Uterus (tissue), 2 donors: ENCODE results near the gene FLYWCH1.

Experiments
- POLR2A ChIP-seq, 2 donors: fragments of 450-650 bp; IDR thresholded peaks; one replicate each; pipeline ENCODE4 v1.6.1; 2016; ENCODE audit warnings: antibody characterized with exemption in 2 of 2, mild to moderate bottlenecking in 1 of 2, moderate library complexity in 1 of 2
- TF ChIP-seq, protein P1 (sequence below), 4 experiments: fragments of 200-600 bp in 2 of 4; fragments of 450-650 bp in 2 of 4; sonication (generic) in 2 of 4; IDR thresholded peaks; one replicate each; pipeline ENCODE4 v1.5.1; 2016 to 2019; ENCODE audit warnings: antibody characterized with exemption in 4 of 4, mild to moderate bottlenecking in 2 of 4, moderate library complexity in 1 of 4

DNA sequence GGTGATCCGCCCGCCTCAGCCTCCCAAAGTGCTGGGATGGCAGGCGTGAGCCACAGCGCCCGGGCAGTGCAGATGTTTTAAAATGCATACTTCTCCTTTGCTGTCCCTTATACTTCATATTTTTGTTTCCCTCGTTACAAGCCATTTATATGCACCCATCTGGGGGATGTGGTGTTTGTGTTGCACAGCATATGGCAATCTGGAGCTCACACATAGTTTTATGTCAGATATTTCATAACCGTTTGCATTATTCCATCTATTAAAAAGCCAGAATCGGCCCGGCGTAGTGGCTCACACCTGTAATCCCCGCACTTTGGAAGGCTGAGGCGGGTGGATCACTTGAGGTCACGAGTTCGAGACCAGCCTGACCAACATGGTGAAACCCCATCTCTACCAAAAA lies 11.8 kb downstream of the FLYWCH1 start:
- TF ChIP-seq POLR2A (IDR thresholded peaks at IDR 0.05) = no peak
- TF ChIP-seq, protein P1, sequence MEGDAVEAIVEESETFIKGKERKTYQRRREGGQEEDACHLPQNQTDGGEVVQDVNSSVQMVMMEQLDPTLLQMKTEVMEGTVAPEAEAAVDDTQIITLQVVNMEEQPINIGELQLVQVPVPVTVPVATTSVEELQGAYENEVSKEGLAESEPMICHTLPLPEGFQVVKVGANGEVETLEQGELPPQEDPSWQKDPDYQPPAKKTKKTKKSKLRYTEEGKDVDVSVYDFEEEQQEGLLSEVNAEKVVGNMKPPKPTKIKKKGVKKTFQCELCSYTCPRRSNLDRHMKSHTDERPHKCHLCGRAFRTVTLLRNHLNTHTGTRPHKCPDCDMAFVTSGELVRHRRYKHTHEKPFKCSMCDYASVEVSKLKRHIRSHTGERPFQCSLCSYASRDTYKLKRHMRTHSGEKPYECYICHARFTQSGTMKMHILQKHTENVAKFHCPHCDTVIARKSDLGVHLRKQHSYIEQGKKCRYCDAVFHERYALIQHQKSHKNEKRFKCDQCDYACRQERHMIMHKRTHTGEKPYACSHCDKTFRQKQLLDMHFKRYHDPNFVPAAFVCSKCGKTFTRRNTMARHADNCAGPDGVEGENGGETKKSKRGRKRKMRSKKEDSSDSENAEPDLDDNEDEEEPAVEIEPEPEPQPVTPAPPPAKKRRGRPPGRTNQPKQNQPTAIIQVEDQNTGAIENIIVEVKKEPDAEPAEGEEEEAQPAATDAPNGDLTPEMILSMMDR (IDR thresholded peaks at IDR 0.05) = no peak
